C1 segment of cervical spinal cord (tissue), 14 donors: ENCODE results near the gene RNASE9.
A peak's percentile ranks its signal among the peaks of the same experiment; 100 is the strongest.
"Not testable (repeated sequence)": the region's sequence is repeated elsewhere in the genome, so short reads cannot be mapped to it uniquely, and the experiment has no call there.

Experiments used
- DNase-seq, 14 donors: peaks; one replicate each; lab custom pipeline; 2025; lab: John Stamatoyannopoulos, UW

RNASE9 gene

DNA sequence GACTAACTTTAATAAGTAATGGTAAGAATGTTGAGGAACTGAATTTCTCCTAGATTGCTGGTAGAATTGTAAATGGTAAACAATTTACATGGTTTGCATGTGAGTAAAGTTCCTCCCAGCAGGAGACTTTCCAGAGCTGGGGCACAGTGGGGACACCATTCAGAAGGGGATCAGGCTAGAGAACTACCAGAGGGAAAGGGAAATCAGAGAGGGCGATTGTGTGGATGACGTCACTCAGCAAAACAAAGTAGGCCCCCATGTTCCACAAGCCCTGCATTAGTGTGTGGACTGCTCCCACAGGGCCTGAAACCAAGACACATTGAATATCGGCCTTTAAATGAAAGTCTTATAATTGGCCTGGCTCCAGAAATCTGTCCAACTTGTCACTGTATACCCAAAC, 17.5 kb upstream of the RNASE9 start:
- no peak for DNase-seq

DNA sequence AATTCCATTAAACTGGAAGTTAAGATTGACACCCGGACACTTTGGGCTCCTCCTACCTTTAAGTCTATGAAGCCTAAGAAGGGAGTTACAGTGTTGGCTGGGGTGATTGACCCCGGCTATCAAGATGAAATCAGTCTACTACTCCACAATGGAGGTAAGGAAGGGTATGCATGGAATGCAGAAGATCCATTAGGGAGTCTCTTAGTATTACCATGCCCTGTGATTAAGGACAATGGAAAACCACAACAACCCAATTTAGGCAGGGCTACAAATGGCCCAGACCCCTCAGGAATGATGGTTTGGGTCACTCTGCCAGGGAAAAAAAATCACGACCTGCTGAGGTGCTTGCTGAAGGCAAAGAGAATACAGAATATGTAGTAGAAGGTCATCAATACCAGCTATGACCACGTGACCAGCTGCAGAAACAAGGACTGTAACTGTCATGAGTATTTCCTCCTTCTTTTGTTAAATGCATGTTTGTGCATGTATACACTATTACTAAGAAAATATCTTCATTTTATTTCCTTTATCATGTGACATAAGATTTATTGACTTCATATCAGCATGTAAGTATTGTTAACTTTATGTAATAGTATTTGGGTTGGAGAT, 11.6 kb upstream of the RNASE9 start:
- DNase-seq = not testable (repeated sequence)

- DNase-seq = not testable (repeated sequence)
Observed at GRCh38 chr14:20570720-20571119, 9.9 kb upstream of the RNASE9 start.

- DNase-seq = not testable (repeated sequence)
Observed at GRCh38 chr14:20569865-20570264, 9.0 kb upstream of the RNASE9 start.

DNA sequence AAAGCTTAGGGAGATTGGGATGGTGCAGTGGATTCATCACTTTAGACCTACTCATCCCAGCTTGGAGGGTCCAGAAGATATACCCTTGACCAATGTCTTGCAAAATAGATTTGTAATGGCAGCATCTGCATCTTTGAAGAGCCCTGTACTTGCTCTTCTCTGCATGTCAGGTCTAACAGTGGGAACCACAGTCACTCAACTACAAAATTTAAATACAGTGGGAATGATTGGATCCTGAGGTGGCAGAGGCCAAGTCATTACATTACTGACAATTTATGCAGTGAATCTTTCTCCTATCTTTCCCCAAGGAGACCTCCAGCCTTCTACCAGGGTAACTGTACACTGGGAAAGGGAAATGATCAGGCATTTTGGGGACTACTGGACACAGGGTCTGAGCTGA, 8.2 kb upstream of the RNASE9 start:
- DNase-seq = no peak

DNA sequence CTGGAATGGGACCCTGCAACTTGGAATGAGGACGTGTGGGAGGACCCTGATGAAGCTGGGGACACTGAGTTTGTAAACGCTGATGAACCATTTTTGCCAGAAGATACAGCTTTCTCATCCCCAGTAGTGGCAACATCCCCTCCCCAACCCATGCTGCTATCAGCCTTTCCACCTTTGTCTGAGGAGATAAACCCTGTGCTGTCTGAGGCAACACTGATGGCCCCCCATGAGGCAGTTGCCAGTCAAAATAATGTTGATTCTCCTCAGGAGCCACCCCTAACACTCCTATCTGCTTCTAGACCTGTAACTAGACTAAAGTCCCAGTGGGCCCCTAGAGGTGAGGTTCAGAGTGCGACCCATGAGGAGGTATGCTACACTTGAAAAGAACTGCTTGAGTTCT, 7.5 kb upstream of the RNASE9 start:
- DNase-seq = no peak

GRCh38 chr14:20567199-20567598, 6.4 kb upstream of the RNASE9 start:
- DNase-seq = not testable (repeated sequence)

- DNase-seq = no peak
Observed at GRCh38 chr14:20564501-20564997, 3.7 kb upstream of the RNASE9 start.

DNA sequence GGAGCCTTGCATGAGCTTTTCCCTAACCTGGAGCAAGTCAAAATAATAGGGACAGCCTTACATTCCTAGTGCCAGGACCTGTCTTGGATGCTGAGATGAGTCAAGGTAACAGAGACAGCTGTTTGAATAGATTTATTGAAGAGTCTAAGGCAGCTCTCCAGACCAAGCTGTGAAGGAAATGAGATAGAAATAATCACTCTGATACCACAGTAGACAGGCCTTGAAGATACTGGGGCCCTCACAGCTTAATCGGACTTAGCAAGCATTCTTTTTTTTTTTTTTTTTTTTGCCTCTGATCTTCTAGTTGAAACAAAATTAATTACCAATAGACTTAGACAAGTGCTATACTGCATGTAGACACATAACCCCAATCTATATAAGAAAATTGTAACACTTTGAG, 3.1 kb upstream of the RNASE9 start:
- no peak for DNase-seq

DNA sequence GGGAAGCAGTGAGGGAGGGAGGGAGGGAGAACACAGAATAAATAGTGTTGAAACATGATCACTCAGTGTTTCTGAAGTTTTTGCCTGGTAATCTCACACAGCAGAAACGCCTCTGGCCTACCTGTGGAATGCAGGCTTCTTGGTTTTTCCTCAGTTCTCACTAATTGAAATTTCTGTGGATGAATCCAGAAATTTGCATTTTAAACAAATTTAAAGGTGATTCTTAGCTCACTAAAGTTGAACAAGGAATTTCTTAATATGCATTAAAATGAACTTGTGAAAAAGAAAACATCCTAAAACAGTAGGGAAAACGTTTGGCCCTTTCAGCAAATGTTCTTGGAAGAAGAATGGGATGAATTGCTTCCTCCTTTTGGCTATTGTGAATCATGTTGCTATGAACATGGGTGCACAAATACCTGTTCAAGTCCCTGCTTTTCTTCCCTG, 1.4 kb downstream of the RNASE9 start:
- no peak for DNase-seq

DNA sequence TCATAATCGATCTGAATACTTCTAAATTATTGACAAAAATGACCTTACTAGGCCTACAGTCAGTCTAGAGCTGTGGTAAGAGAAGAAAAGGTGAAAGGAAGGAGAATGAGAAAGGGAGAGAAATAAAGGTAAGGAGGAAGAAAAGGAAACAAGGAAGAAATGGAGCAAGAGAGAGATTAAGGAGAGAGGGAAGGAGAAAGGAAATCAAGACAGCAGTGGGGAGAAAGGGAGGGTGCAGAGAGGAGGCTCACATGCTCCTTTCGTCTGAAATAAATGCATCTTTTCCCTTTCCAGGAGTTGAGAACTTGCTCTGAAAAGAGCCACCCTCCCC, 3.7 kb downstream of the RNASE9 start:
- DNase-seq = no peak

- DNase-seq = no peak
Observed at GRCh38 chr14:20556500-20557211, 4.2 kb downstream of the RNASE9 start.

- DNase-seq = no peak
Observed at GRCh38 chr14:20555845-20556244, 5.0 kb downstream of the RNASE9 start.

- DNase-seq = no peak
Observed at GRCh38 chr14:20553024-20553423, 7.8 kb downstream of the RNASE9 start.

GRCh38 chr14:20551606-20552005, 9.2 kb downstream of the RNASE9 start:
- DNase-seq = no peak

- no peak for DNase-seq
Observed at GRCh38 chr14:20550926-20551325, 9.9 kb downstream of the RNASE9 start.

- DNase-seq = no peak
Observed at GRCh38 chr14:20548414-20549158, 12.3 kb downstream of the RNASE9 start.

DNA sequence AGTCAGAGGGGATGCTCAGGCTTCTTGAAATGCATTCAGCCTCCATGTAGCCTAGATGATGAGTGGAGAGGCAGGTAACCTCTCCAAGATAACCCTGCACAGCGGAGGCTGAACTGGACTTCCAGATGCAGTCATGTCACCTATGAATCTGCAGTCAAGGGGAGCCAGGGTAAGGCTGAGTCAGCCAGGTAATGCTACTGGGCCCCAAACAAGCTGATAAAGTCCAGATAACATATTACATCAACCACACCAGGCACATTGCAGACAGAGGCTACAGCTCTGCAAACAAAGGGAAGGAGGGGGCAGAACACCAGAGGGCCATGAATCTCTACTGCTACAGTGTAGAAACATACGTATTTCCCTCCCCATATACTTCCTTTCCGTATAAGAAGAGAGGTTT, 14.0 kb downstream of the RNASE9 start:
- DNase-seq = no peak

DNA sequence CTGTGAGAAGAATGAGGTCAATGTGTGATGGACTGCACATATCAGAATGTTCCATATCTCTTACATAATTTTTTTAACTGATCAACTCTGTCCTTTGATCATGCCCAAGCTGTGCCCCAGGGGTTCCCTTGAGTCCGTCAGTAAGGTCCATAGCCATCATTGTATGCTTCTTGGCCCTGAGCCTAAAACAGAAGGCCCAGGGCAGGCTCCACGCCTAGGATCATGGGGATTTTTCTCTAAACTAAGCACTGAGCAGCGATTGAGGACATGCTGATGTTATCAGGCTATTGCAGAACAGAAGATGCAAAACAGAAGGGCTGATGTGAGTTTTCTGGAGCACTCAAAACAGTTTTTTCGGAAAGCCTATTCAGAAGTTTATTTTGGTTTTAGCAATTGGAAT, 20.9 kb downstream of the RNASE9 start:
- peak in 1 of 14 donors; percentile 0 for DNase-seq

DNA sequence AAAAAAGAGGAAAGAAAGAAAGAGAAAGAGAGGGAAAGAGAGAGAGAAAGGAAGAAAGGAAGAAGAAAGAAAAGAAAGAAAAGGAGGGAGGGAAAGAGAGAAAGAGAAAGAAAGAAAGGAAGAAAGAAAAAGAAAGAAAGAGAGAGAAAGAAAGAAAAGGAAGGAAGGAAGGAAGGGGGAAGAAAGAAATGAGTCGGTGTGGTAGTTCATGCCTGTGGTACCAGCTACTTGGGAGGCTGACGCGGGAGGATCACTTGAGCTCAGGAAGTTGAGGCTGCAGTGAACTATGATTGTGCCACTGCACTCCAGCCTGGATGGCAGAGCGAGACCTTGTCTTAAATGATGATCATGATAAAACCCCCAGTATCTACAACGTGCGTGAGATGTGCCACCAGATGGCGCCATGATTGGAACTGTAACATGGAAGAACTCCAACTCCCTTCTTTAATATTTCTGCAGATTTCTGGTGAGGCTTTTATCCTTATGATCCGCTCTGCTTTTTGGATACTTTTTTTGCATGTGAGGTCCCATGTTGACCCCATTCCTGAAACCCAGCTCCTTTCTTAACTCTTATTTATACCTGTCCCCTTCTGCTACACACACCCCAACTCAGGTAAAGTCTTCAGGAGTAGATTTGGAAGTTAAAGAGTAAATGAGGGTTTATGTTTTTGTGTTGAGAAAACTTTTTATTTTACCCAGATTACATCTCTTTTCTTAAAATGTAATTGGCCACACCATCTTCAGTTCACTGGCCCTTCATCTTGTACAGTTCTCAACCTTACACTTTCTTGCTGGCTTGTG, 29.9 kb downstream of the RNASE9 start:
- peak in 8 of 14 donors; percentile 0 to 24 (median 6) for DNase-seq

- DNase-seq = no peak
Observed at GRCh38 chr14:20529806-20530205, 31.0 kb downstream of the RNASE9 start.

DNA sequence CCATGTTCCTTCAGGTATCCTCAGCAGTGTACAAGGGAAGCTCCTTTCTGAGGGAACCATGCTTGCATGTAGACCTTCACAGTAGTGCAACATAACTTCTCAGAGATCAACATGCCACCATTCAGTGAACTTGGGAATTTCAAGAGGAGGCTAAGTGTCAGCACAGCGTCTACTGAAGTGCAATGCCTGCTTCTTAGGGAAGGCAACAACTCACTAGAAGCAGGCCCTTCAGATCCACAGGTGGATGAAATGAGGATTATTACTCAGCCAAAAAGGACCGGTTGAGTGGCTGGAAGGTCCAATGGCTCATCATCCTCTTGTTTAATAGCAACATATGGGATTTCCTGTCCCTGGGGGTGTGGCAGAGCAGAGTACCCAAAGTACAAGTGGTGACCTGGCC, 36.8 kb downstream of the RNASE9 start:
- no peak for DNase-seq
